GM19351 (cell line): ENCODE data around the gene MAMSTR.
"Not testable (repeated sequence)": the region's sequence is repeated elsewhere in the genome, so short reads cannot be mapped to it uniquely, and the experiment has no call there.

Source experiments
- ATAC-seq: cut with Tn5 transposase; IDR thresholded peaks from one replicate; pipeline ENCODE4 v1.9.1; 2021; ENCODE audit warnings: mild to moderate bottlenecking, moderate library complexity; ENCODE audit not compliant: unreplicated experiment

MAMSTR gene, protein sequence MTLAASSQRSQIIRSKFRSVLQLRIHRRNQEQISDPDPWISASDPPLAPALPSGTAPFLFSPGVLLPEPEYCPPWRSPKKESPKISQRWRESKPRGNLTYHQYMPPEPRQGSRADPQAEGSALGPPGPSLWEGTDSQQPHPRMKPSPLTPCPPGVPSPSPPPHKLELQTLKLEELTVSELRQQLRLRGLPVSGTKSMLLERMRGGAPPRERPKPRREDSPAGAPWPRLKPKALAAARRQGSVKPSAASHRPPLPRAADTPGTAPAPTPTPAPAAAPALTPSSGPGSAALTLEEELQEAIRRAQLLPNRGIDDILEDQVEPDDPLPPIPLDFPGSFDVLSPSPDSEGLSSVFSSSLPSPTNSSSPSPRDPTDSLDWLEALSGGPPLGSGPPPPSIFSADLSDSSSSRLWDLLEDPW

GRCh38 chr19:48719263-48720171, at the start of gene MAMSTR:
Gene MAMSTR (minus strand): TSS chr19:48719725. CDS start chr19:48719031, 694 bp downstream.
- no peak for ATAC-seq

- no peak for ATAC-seq
These were observed 49.6 kb upstream of the MAMSTR start for GRCh38 chr19:48768994-48769713.

DNA sequence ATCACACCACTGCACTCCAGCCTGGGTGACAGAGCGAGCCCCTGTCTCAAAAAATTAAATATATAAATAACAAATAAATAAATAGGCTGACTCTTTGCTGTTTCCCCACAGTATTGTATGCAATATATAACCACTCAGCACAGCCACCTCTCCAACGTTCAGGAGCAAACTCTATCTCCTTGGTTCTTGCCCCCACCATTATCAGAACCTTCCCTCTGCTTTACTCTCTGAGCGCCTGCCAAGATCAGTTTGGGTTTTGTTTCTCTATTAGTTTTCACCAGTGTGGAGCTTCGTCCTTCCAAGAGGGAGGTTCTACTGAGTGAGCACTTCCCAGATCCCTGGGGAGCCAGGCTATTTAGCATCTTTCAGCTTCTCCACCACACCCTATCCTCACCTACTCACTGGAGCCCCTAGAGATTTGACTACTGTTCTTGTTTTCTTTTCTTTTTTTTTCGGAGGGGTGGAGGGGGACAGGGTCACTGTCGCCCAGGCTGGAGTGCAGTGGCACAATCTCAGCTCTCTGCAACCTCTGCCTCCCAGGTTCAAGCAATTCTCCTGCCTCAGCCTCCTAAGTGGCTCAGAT, 48.7 kb upstream of the MAMSTR start:
- not testable (repeated sequence) for ATAC-seq

DNA sequence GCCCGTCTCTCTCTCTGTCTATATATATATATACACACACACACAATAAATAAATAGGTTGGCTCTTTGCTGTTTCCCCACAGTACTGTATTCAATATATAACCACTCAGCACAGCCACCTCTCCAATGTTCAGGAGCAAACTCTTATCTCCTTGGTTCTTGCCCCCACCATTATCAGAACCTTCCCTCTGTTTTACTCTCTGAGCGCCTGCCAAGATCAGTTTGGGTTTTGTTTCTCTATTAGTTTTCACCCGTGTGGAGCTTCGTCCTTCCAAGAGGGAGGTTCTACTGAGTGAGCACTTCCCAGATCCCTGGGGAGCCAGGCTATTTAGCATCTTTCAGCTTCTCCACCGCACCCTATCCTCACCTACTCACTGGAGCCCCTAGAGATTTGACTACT, 46.3 kb upstream of the MAMSTR start:
- ATAC-seq: not testable (repeated sequence)

DNA sequence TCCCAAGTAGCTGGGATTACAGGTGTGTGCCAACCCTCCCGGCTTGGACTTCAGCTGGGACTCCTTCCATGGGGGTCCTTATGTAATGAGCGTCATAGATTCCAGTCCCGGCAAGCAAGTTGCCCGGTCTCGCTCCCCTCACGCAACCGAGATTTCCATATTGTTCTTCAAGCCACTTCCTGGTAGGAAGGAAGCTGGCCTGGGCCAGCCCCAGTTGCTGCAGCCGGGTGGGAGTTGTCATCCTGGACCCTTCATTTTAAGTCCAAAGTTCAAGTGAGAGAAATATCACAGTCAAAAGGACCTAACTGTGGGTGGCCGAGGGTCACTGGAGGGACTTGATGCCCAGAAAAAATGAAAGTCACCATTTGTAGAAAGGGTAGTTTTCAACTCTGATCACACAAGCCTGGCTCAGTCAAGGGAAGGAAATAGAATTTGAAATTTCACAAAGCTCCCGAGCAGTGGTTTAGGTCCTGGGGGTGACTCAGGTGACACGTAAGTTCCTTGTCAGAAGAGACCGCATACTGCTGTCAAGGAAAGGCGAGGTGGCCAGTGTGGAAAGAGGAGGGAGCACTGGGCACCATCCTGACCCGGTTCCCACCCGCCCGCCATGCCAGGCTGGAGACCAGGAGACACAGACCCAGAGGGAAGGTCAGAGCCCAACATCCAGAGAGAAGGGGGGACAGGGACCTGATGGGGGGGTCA, 41.1 kb upstream of the MAMSTR start:
- no peak for ATAC-seq

- ATAC-seq: no peak
These were observed 38.2 kb upstream of the MAMSTR start for GRCh38 chr19:48757741-48758144.

- no peak for ATAC-seq
These were observed 37.7 kb upstream of the MAMSTR start for GRCh38 chr19:48757089-48757675.

DNA sequence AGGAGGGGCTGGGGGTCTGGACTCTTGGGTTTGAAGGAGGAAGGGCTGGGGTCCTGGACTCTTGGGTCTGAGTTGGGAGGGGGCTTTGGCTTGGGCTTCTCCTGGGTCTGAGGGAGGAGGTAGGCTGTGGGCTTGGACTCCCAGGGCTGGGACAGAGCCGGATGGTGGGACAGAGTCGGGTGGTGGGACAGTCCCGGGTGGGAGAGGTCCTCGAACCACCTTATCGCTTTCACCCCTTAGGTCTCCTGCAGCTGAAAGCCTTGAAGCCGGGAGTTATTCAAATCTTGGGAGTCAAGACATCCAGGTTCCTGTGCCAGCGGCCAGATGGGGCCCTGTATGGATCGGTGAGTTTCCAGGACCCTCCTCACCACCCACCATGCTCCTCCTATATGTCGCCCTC, 37.2 kb upstream of the MAMSTR start:
- no peak for ATAC-seq

- no peak for ATAC-seq
These were observed 36.7 kb upstream of the MAMSTR start for GRCh38 chr19:48756212-48756611.

DNA sequence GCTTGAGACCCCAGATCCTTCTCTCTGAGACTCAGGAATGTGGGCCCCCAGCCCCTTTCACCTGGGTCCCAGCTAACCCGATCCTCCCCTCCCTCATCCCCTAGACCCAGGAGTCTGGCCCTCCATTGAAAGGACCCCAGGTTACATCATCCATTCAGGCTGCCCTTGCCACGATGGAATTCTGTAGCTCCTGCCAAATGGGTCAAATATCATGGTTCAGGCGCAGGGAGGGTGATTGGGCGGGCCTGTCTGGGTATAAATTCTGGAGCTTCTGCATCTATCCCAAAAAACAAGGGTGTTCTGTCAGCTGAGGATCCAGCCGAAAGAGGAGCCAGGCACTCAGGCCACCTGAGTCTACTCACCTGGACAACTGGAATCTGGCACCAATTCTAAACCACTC, 36.3 kb upstream of the MAMSTR start:
- ATAC-seq: no peak

GRCh38 chr19:48755084-48755641, 35.6 kb upstream of the MAMSTR start, which contains the start of gene FGF21:
Gene FGF21 (plus strand): TSS chr19:48755524. CDS start chr19:48756237, 713 bp downstream.
- ATAC-seq: no peak

- no peak for ATAC-seq
These were observed 33.2 kb upstream of the MAMSTR start, which contains the start of gene FUT1 for GRCh38 chr19:48752496-48753365. Gene FUT1 (minus strand): TSS chr19:48752641. CDS start chr19:48751281, 1,360 bp downstream.

DNA sequence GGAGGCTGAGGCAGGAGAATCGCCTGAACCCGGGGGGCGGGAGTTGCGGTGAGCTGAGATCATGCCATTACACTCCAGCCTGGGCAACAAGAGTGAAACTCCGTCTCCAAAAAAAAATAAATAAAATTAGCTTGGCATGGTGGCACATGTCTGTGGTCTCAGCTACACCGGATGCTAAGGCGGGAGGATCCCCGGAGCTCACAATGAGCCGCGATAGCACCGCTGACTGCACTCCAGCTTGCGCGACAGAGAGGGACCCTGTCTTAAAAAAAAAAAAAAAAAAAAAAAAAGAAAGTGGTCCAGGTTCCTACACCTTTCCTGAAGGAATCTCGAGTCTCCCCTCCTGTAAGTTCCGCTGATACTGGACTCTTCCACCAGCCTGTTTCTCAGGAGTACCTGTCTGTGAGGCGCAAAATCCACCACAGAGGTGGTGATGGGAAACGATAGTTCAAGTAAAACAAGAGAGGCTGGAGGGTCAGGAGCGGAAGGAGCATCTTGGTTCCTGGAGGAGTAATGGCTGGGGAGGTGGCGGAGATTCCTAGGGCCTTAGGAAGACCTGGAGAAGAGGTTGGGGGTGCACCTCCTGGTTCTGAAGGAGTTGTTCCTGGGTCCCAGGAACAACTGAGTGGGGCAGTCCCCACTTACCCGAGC, 32.4 kb upstream of the MAMSTR start:
- no peak for ATAC-seq

DNA sequence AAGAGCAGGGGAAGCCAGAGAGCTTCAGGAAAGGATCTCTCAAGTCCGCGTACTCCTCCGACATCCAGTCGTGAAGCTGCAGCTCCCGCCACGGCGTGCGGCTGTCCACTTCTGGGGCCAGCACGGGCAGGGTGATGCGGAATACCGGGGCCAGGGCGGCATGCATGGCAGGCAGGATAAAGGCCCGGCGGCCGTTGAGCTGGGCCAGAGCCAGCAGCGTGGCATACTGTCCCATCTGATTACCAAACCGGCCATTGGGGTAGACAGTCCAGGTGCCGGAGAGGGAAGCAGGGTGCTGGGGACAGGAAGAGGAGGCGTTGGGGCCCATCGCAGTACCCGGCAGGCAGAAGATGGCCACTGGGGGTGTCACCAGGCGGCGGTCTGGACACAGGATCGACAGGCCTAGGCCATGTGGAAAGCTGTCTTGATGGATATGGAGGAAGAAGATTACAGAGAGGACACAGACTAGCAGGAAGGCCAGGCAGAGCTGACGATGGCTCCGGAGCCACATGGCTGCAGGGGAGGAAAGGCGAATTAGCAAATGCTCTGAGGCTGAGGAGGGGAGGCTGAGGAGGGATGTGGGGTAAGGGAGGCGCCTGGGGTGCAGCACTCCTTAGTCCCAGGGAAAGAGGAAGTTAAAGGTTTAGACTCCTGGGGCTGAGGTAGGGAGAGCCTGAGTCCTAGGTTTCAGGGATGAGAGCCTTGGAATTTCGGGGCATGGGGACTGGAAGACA, 31.4 kb upstream of the MAMSTR start:
- ATAC-seq: no peak

DNA sequence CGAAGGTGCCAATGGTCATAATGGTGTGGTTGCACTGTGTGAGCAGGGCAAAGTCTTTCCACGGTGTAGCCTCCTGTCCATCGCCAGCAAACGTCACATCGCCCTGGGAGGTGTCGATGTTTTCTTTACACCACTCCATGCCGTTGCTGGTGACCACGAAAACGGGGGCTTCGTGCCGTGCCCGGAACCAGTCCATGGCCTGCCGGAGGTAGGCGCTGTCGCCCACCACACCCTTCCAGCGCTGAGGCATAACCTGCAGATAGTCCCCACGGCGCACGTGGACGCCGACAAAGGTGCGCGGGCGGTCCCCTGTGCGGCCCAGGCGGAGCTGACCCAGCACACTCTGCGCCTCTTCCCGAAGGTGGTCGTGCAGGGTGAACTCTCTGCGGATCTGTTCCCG, 30.8 kb upstream of the MAMSTR start:
- ATAC-seq: no peak

DNA sequence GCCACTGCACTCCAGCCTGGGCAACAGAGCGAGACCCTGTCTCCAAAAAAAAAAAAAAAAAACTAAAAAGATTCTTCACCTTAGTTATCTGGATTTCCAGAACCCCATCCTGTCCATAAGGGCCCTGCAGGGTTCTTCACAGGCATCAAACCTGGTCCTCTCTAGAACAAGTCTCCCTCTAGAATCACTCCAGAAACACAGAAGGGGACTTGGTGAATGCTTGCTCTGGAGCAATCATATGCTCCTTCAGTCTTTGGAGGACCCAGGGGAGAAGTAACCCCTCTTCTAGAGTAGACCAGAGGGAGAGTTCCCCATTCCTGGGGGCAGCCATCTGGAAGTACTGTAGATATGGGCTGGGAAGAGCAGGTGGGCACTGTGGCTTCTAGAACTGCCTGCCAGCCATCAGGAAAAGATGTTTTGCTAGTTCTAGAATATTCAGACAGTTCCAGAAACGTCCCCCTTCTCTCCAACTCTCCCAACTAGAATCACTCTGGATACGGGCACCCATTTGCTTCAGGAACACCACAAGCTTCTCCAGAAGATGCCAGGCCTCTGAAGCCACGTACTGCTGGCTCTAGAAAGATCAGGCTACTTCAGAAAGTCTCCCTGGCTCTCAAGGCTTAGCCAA, 30.2 kb upstream of the MAMSTR start:
- ATAC-seq: no peak
